Myocyte (in vitro differentiated cells): ENCODE measurements around the gene TMEM87B. TPM values are rescaled to one million over a fixed set of nuclear protein-coding genes. Genes with fewer than 3 reads are reported as not detected.
"Not testable (repeated sequence)": the region's sequence is repeated elsewhere in the genome, so short reads cannot be mapped to it uniquely, and the experiment has no call there.

ENCODE experiments used
- DNase-seq: peaks from one replicate; pipeline ENCODE4 v3.0.0-alpha.2; 2012; ENCODE audit warnings: low read depth
- total RNA-seq: library from RNA; depleted of rRNA; stranded (reverse); fragments of >200 nt; gene quantifications from 2 replicates; pipeline ENCODE4 v1.2.3, GENCODE V29; 2014

TMEM87B gene
- total RNA-seq, 1 donor from 2014 or later: 14.5 TPM

- peak; percentile 78 for DNase-seq
Measured at GRCh38 chr2:112032689-112033465, 22.2 kb upstream of the TMEM87B start.

GRCh38 chr2:112033600-112033999, 21.5 kb upstream of the TMEM87B start:
- peak; percentile 22 for DNase-seq

- DNase-seq: no peak
Measured at GRCh38 chr2:112034924-112035323, 20.1 kb upstream of the TMEM87B start.

- no peak for DNase-seq
Measured at GRCh38 chr2:112035786-112036185, 19.3 kb upstream of the TMEM87B start.

DNA sequence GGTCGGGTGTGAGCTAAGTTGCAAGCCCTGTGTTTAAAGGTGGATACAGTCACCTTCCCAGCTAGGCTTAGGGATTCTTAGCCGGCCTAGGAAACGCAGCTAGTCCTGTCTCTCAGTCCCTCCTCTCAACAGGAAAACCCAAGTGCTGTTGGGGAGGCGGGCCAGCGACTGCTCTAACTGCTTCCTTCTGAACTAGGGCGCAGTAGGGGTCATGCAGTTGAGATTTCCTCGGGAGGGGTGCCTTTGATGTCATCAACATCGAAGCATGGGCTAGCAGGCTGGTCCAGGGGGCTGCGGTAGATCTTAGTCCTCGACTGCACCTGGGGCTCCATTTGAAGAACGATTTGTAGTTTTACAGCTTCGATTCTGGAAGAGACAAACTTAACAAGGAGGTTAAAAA, 15.5 kb upstream of the TMEM87B start:
- DNase-seq: not testable (repeated sequence)

- DNase-seq: not testable (repeated sequence)
Measured at GRCh38 chr2:112040066-112040465, 15.0 kb upstream of the TMEM87B start.

- not testable (repeated sequence) for DNase-seq
Measured at GRCh38 chr2:112041460-112041859, 13.6 kb upstream of the TMEM87B start.

GRCh38 chr2:112045446-112046014, 9.5 kb upstream of the TMEM87B start:
- no peak for DNase-seq

- no peak for DNase-seq
Measured at GRCh38 chr2:112046231-112046630, 8.8 kb upstream of the TMEM87B start.

- no peak for DNase-seq
Measured at GRCh38 chr2:112047537-112048235, 7.4 kb upstream of the TMEM87B start.

DNA sequence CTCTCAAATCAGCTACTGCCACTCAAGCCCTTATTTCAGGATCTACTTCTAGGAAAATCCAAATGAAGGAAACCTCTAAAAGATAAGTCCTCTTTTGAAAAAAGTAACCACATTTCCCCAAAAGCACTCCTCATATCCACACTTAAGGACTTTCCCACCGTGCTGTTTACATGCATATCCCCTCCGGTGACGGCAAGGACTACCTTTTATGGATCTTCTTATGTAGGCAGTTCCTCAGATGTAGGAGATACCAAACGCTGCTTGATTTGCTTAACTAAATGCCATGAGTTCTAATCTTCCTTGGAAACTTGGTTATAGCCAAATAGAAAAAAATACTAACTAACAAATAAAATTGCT, 6.9 kb upstream of the TMEM87B start:
- no peak for DNase-seq

DNA sequence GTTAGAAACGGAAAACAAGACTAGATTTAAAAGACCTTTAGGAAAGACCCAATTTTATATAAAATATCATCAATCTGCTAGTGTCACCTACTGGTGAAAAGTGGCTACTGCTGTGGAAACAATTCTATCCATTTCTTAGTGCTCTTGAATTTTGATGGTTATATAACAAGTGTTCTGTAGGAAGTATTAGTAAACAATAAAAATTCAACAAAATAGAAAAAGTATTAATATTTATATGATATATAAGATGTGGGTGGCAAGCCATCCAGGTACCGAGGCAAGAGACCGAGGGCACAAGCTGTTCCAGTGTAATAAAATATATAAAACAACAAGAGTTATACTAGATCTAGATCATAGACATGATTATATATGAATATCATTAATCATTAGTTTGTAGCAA, 6.2 kb upstream of the TMEM87B start:
- peak; percentile 64 for DNase-seq

GRCh38 chr2:112050316-112050715, 4.8 kb upstream of the TMEM87B start:
- DNase-seq: peak; percentile 27

DNA sequence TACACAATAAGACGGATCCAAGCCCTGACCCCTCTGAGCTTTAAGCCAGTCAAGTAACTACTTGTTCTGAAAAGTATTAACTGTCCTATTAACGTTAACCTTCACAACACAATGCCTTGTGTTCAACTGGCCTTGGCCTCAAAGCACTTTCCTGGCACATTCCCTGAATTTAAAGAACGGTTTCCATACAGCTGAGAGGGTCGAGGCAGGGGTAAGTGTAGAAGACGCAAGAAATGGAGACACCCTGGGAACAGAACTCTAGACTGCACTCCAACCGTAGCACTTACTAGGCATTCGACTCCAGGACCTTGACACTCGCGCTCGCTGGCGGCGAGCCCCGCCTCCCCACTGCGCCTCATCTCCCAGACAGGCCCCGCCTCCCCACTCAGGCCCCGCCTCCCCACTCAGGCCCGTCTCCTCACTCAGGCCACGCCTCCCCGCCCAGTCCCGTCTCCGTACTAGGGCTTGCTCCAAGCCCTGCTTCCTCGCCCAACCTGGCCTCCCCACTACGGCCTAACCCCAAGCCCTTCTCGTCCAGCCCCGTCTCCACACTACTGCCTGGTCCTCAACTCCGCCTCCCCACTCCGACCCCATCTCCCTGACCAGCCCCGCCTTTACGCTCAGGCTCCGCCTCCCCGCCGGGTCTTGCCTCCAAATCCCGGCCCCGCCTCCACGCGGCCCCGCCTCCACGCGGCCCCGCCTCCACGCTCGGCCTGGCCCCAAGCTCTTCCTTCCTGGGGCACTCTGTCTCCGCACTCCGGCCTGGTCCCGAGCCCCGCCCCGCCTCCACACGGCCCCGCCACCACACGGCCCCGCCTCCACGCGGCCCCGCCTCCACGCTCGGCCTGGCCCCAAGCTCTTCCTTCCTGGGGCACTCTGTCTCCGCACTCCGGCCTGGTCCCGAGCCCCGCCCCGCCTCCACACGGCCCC, 887 bp upstream of the TMEM87B start:
- peak; percentile 96 for DNase-seq

GRCh38 chr2:112055730-112056625, 909 bp downstream of the TMEM87B start:
- peak; percentile 78 for DNase-seq

GRCh38 chr2:112056626-112056987, 1.5 kb downstream of the TMEM87B start:
- DNase-seq: no peak

GRCh38 chr2:112059671-112060070, 4.6 kb downstream of the TMEM87B start:
- no peak for DNase-seq

DNA sequence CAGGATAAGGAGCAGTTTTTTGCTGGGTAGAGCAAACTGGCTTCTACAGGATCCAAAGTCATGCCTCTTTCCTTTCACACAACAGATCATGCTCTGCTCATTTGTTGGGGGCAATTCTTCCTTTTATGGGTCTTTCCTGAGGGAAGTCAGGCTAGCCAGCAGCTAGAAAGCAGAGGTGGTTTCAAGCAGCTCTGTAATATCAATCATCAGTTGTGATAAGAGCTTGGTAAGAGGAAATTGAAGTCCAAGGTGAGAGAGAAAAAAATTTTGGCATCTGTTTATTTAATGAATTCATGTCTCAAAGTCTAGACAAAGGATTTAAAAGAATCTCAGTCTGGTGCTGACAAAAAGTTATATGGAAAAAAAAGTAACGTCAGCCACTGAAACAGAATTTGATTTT, 6.2 kb downstream of the TMEM87B start:
- no peak for DNase-seq

- no peak for DNase-seq
Measured at GRCh38 chr2:112061840-112062239, 6.8 kb downstream of the TMEM87B start.

- DNase-seq: no peak
Measured at GRCh38 chr2:112062894-112063293, 7.8 kb downstream of the TMEM87B start.
